HCT116 (cell line): ENCODE data around the gene INAVA. TPM values are rescaled to one million over a fixed set of nuclear protein-coding genes. Genes with fewer than 3 reads are reported as not detected.

ENCODE experiments used
- ATAC-seq: fragments of 200-7000 bp; cut with Tn5 transposase; 2 replicates; pipeline ENCODE4 v1.9.1; 2020; ENCODE audit warnings: mild to moderate bottlenecking, moderate library complexity
- BruUV-seq: library from RNA; stranded (reverse); fragments of 400-500 nt; replicated peaks from 2 replicates; lab custom pipeline; 2021; lab: Mats Ljungman, UMichigan
- CTCF ChIA-PET: fragments of 300-600 bp; sonication (Branson Sonifier 250); formaldehyde crosslinking; loops from one replicate; lab custom pipeline; 2021; ENCODE audit warnings: antibody characterized with exemption; lab: Charles Lee
- POLR2A ChIA-PET: fragments of 300-600, 350-600 bp; sonication (Branson Sonifier 250); formaldehyde crosslinking; loops from one replicate; lab custom pipeline; 2021; ENCODE audit warnings: antibody characterized with exemption; lab: Charles Lee
- RAD21 ChIA-PET, 2 experiments: fragments of 300-600 bp; sonication (Branson Sonifier 250); formaldehyde crosslinking; loops; one replicate each; lab custom pipeline; 2023; ENCODE audit warnings: low total read pairs in 2 of 2; ENCODE audit not compliant: uncharacterized antibody in 2 of 2, unreplicated experiment in 2 of 2, low non-redundant PET in 1 of 2; lab: Charles Lee
- DNase-seq: peaks from one replicate; pipeline ENCODE4 v3.0.0-alpha.2; 2010; ENCODE audit warnings: low read depth, low spot score
- H2AFZ ChIP-seq: fragments of 200-600 bp; shearing (Covaris generic), sonication (generic); 2 replicates; pipeline ENCODE4 v1.6.1; 2017; ENCODE audit warnings: low read depth, mixed run types, mixed read lengths, antibody characterized with exemption, low read length; ENCODE audit not compliant: poor library complexity, severe bottlenecking
- H3K27ac ChIP-seq: 2 replicates; pipeline ENCODE4 v1.5.1; 2012; ENCODE audit warnings: low read depth, low read length
- H3K27me3 ChIP-seq: fragments of 200-600 bp; sonication (generic); 2 replicates; pipeline ENCODE4 v1.6.1; 2016; ENCODE audit warnings: mixed run types, low read length, mixed read lengths; ENCODE audit not compliant: insufficient read depth
- H3K36me3 ChIP-seq, 2 experiments: fragments of 200-500 bp in 1 of 2; fragments of 200-600 bp in 1 of 2; sonication (Bioruptor generic) in 1 of 2; sonication (generic) in 1 of 2; 2 replicates each; pipeline versions ENCODE4 v1.5.1 to v1.6.1; 2014 to 2016; ENCODE audit warnings: low read length in 2 of 2, inconsistent platforms in 1 of 2, mixed read lengths in 1 of 2, mixed run types in 1 of 2; ENCODE audit not compliant: insufficient read depth in 2 of 2, control insufficient read depth in 1 of 2
- H3K4me1 ChIP-seq, 2 experiments: fragments of 200-600 bp in 1 of 2; sonication (generic) in 1 of 2; 2 replicates each; pipeline versions ENCODE4 v1.5.1 to v1.6.1; 2012 to 2017; ENCODE audit warnings: low read length in 2 of 2, inconsistent platforms in 1 of 2, mild to moderate bottlenecking in 1 of 2, mixed read lengths in 1 of 2, mixed run types in 1 of 2, moderate library complexity in 1 of 2; ENCODE audit not compliant: insufficient read depth in 2 of 2, control insufficient read depth in 1 of 2
- H3K4me2 ChIP-seq: fragments of 200-600 bp; sonication (generic); 2 replicates; pipeline ENCODE4 v1.6.1; 2017; ENCODE audit warnings: mixed run types, low read length, mixed read lengths
- H3K4me3 ChIP-seq, 2 experiments: fragments of 200-600 bp in 1 of 2; sonication (generic) in 1 of 2; replicated peaks in 1 of 2; 2 replicates each; pipeline ENCODE4 v1.5.1; 2011 to 2016; ENCODE audit warnings: low read length in 2 of 2, control low read depth in 1 of 2, low read depth in 1 of 2, mild to moderate bottlenecking in 1 of 2, mixed read lengths in 1 of 2, mixed run types in 1 of 2
- H3K79me2 ChIP-seq: fragments of 200-600 bp; sonication (generic); 2 replicates; pipeline ENCODE4 v1.6.1; 2017; ENCODE audit warnings: mild to moderate bottlenecking, mixed run types, low read length, moderate library complexity, mixed read lengths; ENCODE audit not compliant: insufficient read depth
- H3K9ac ChIP-seq: fragments of 200-600 bp; sonication (generic); 2 replicates; pipeline ENCODE4 v1.6.1; 2016; ENCODE audit warnings: low read length, mixed read lengths
- H3K9me2 ChIP-seq: fragments of 200-600 bp; sonication (generic), shearing (Covaris generic); 2 replicates; pipeline ENCODE4 v1.6.1; 2017; ENCODE audit warnings: mixed run types, mild to moderate bottlenecking, moderate library complexity; ENCODE audit not compliant: insufficient read depth
- H3K9me3 ChIP-seq, 2 experiments: fragments of 200-500 bp in 1 of 2; fragments of 200-600 bp in 1 of 2; sonication (Bioruptor generic) in 1 of 2; sonication (generic) in 1 of 2; 2 replicates each; pipeline ENCODE4 v1.6.1; 2014 to 2017; ENCODE audit warnings: low read length in 2 of 2, mixed read lengths in 2 of 2, inconsistent platforms in 1 of 2, low read depth in 1 of 2, mild to moderate bottlenecking in 1 of 2, mixed run types in 1 of 2, moderate library complexity in 1 of 2; ENCODE audit not compliant: control insufficient read depth in 1 of 2, insufficient read depth in 1 of 2
- H4K20me1 ChIP-seq: fragments of 200-600 bp; sonication (generic), shearing (Covaris generic); 2 replicates; pipeline ENCODE4 v1.6.1; 2017; ENCODE audit warnings: mixed run types, mild to moderate bottlenecking, moderate library complexity; ENCODE audit not compliant: insufficient read depth
- EGR1 ChIP-seq: IDR thresholded peaks from 2 replicates; pipeline ENCODE4 v1.6.1; 2012; ENCODE audit warnings: low read depth
- EZH2 ChIP-seq: fragments of 200-600 bp; sonication (generic); IDR thresholded peaks from 2 replicates; pipeline ENCODE4 v1.6.1; 2017; ENCODE audit warnings: antibody characterized with exemption, mixed run types
- EZH2phosphoT487 ChIP-seq: fragments of 200-600 bp; IDR thresholded peaks from 2 replicates; pipeline ENCODE4 v1.6.1; 2018; ENCODE audit warnings: antibody characterized with exemption, borderline replicate concordance
- JUND ChIP-seq: IDR thresholded peaks from 2 replicates; pipeline ENCODE4 v1.6.1; 2012
- POLR2AphosphoS5 ChIP-seq: IDR thresholded peaks from 2 replicates; pipeline ENCODE4 v1.6.1; 2011; ENCODE audit warnings: mild to moderate bottlenecking, low read depth, low read length, moderate library complexity
- TCF7L2 ChIP-seq: IDR thresholded peaks from 2 replicates; pipeline ENCODE4 v1.7.0; 2011; ENCODE audit warnings: borderline replicate concordance, inconsistent platforms; ENCODE audit not compliant: insufficient read depth, insufficient read length; ENCODE audit errors: extremely low read depth
- YY1 ChIP-seq: IDR thresholded peaks from 2 replicates; pipeline ENCODE4 v1.6.1; 2011; ENCODE audit warnings: low read length, low read depth, moderate library complexity, mild to moderate bottlenecking; ENCODE audit not compliant: insufficient replicate concordance; ENCODE audit errors: extremely low read depth
- ZFX ChIP-seq: fragments of 450-650 bp; IDR thresholded peaks from 2 replicates; pipeline ENCODE4 v1.6.1; 2017
- intact Hi-C: fragments of 100-400 bp; cut with micrococcal nuclease; formaldehyde crosslinking; loops from 2 replicates; pipeline ENCODE4 v1.10.0; 2022
- total RNA-seq: library from RNA; stranded (reverse); gene quantifications from one replicate; pipeline ENCODE4 v1.2.1, GENCODE V29; 2021; ENCODE audit not compliant: unreplicated experiment
- TF ChIP-seq, protein P1 (sequence below): IDR thresholded peaks from 2 replicates; pipeline ENCODE4 v1.6.1; 2012

The INAVA gene
- total RNA-seq, 1 experiment from 2014 or later: 18.8 TPM

DNA sequence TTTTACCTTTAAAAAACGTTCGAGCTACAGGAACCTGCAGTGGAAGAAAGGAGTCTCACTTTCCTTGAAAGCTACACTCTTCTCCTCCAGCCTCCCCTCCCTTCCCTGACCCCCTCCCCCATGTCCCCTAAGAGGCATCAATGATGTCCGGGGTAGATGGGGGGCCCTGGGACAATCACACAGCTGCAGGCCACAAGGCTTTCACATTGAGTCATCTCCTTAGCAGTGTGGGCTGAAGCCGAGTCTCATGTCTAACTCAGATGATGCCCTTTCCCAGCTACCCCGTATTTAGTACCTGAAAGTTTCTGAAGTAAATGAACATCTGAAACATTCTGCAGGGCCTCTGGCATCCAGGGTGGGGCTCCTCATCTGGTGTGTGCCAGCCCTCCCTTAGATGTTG lies 28.2 kb upstream of the INAVA start:
- H3K9me3 ChIP-seq: no peaks in the 10 kb centered on the region
- ATAC-seq (no peak), DNase-seq (no peak)
- ChIA-PET CTCF (no interaction called here), RAD21 (no interaction called here), POLR2A (no interaction called here)
- H3K4me3 ChIP-seq: no peak overlapping the region
- BruUV-seq: no TSS peak
- no peak overlapping the region for H3K4me2 ChIP-seq
- no peaks in the 10 kb centered on the region for H3K27me3 ChIP-seq
- no peaks in the 10 kb centered on the region for H3K79me2 ChIP-seq
- no peak overlapping the region for H3K27ac ChIP-seq
- H2AFZ ChIP-seq: no peak overlapping the region
- no peaks in the 10 kb centered on the region for H3K9me2 ChIP-seq
- H3K36me3 ChIP-seq: peaks cover 0 to 4% of the 10 kb centered on the region in 2 experiments; a peak in 1 of 4 replicates
- intact Hi-C loops: no loop called here
- TF ChIP-seq ZFX (no peak), YY1 (no peak), TCF7L2 (no peak), EZH2 (no peak), POLR2AphosphoS5 (no peak), EZH2phosphoT487 (no peak), EGR1 (no peak), JUND (no peak)
- TF ChIP-seq, protein P1, sequence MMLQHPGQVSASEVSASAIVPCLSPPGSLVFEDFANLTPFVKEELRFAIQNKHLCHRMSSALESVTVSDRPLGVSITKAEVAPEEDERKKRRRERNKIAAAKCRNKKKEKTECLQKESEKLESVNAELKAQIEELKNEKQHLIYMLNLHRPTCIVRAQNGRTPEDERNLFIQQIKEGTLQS: no peak
- no peak overlapping the region for H3K9ac ChIP-seq
- H4K20me1 ChIP-seq: no peaks in the 10 kb centered on the region
- H3K4me1 ChIP-seq: no peaks in the 10 kb centered on the region
